Ovary (tissue), 9 donors: ENCODE measurements around the gene TGDS. TPM values are rescaled to one million over a fixed set of nuclear protein-coding genes. Genes with fewer than 3 reads are reported as not detected.

Experiments
- DNase-seq, 5 donors: peaks; one replicate each; pipeline ENCODE4 v3.0.0-alpha.2; 2019 to 2020
- H3K27ac ChIP-seq, 2 donors: fragments of 200-600 bp; one replicate each; pipeline versions ENCODE4 v1.5.1 to v1.8.0; 2019 to 2022
- H3K27me3 ChIP-seq: fragments of 200-600 bp; one replicate; pipeline ENCODE4 v1.8.0; 2022
- H3K36me3 ChIP-seq: fragments of 200-600 bp; sonication (generic); one replicate; pipeline ENCODE4 v1.5.1; 2019
- H3K4me1 ChIP-seq: one replicate; pipeline ENCODE4 v1.8.1; 2013; ENCODE audit warnings: mild to moderate bottlenecking, moderate library complexity; ENCODE audit not compliant: insufficient read depth
- H3K4me3 ChIP-seq: fragments of 200-600 bp; sonication (generic); one replicate; pipeline ENCODE4 v1.5.1; 2017
- H3K9me3 ChIP-seq, 2 donors: fragments of 200-600 bp in 1 of 2; sonication (generic) in 1 of 2; one replicate each; pipeline versions ENCODE4 v1.5.1 to v1.8.1; 2013 to 2019; ENCODE audit warnings: mild to moderate bottlenecking in 1 of 2, moderate library complexity in 1 of 2
- CTCF ChIP-seq, 3 donors: fragments of 450-650 bp in 2 of 3; fragments of 200-600 bp in 1 of 3; IDR thresholded peaks; one replicate each; pipeline versions ENCODE4 v1.5.1 to v1.8.0; 2016 to 2022; ENCODE audit warnings: antibody characterized with exemption in 3 of 3, mild to moderate bottlenecking in 1 of 3
- EP300 ChIP-seq: sonication (generic); formaldehyde crosslinking; IDR thresholded peaks from one replicate; pipeline ENCODE4 v1.6.1; 2017; ENCODE audit warnings: antibody characterized with exemption
- POLR2A ChIP-seq: fragments of 450-650 bp; IDR thresholded peaks from one replicate; pipeline ENCODE4 v1.6.1; 2017; ENCODE audit warnings: antibody characterized with exemption, mild to moderate bottlenecking, moderate library complexity
- WGBS, 3 donors: extraction: QIAGEN DNeasy Blood & Tissue Kit in 1 of 3; methylation state at CpG; one replicate each; pipeline versions ENCODE4 v1.1.5 to v1.1.7; 2013 to 2017; 5-methylcytosine and 5-hydroxymethylcytosine counted together
- intact Hi-C, 4 donors: fragments of 100-400 bp; cut with DNase I; formaldehyde crosslinking; loops; one replicate each; pipeline versions ENCODE4 v1.11.0 to v1.15.1; 2022 to 2023
- polyA plus RNA-seq, 2 donors: library from polyadenylated mRNA; stranded (reverse); fragments of 200-250 nt in 1 of 2; fragments of 350-450 nt in 1 of 2; fragmentation: Illumina TruSeq in 1 of 2; extraction: RNeasy Lipid Tissue Mini Kit (QIAGEN cat#74804) in 1 of 2; gene quantifications; one replicate each; pipeline ENCODE4 v1.2.3, GENCODE V29; 2013 to 2014
- total RNA-seq, 7 donors: library from RNA; depleted of rRNA in 2 of 7; stranded (reverse); fragments of >200 nt in 2 of 7; fragmentation: NEBNext Ultra II Directional in 3 of 7; extraction: Animal tissue kit (Norgen Biotek cat#: 25700) in 3 of 7; gene quantifications; one replicate each; pipeline versions ENCODE4 v1.1.0 to v1.2.4, GENCODE V29; 2016 to 2023
- donor health status: DM: no; HTN: no; CAD: no; lungs with moderate emphysema.
- donor health status: DM: no; HTN: no; CAD: no.
- donor health status: Bipolar disorder and iron deficiency.
- donor health status: DM: yes; HTN: yes; CAD: no.
- donor health status: DM: no; HTN: no; CAD: no.
- donor health status: DM: yes; HTN: yes; CAD: no.

TGDS gene
- total and polyA plus RNA-seq, 9 donors: 8.4 to 14.3 (median 11.5) TPM

GRCh38 chr13:94524407-94524806 lies 71.5 kb downstream of the TGDS start:
- H3K27ac ChIP-seq: no peak overlapping the region
- H3K4me1 ChIP-seq: no peaks in the 10 kb centered on the region
- H3K9me3 ChIP-seq: no peaks in the 10 kb centered on the region
- WGBS, 3 donors: 82 to 87% (median 85%) methylated on average over 7 of the region's 7 CpGs
- intact Hi-C loops: no loop called here
- no peaks in the 10 kb centered on the region for H3K36me3 ChIP-seq
- TF ChIP-seq EP300: no peak
- TF ChIP-seq POLR2A: no peak
- TF ChIP-seq CTCF (IDR thresholded peaks at IDR 0.05): no peak
- DNase-seq: no peak
- no peaks in the 10 kb centered on the region for H3K27me3 ChIP-seq
- H3K4me3 ChIP-seq: no peak overlapping the region

Other genes starting within 250 kb of the TGDS start
- under 1 TPM; 0.37 to 0.92 (median 0.58) TPM for gene DCT, start 116.5 kb downstream of the TGDS start, total RNA-seq
- under 1 TPM; 0.27 to 0.63 TPM for gene DCT, start 116.5 kb downstream of the TGDS start, polyA plus RNA-seq
- 1 to 10 TPM; 3.9 to 6.7 (median 4.9) TPM for gene GPR180, start 5.7 kb upstream of the TGDS start, total RNA-seq
- 1 to 10 TPM; 1.6 to 3.1 TPM for gene GPR180, start 5.7 kb upstream of the TGDS start, polyA plus RNA-seq
- not detected for gene SOX21, start 116.4 kb upstream of the TGDS start, total RNA-seq
- under 1 TPM in 1 of 2 donors, not detected in 1; 0.02 TPM for gene SOX21, start 116.4 kb upstream of the TGDS start, polyA plus RNA-seq